Cortex of kidney (tissue), 1 donor: ENCODE results near the gene TMEM234.

Experiments used
- DNase-seq: peaks from one replicate; lab custom pipeline; 2025; lab: John Stamatoyannopoulos, UW

TMEM234 gene

DNA sequence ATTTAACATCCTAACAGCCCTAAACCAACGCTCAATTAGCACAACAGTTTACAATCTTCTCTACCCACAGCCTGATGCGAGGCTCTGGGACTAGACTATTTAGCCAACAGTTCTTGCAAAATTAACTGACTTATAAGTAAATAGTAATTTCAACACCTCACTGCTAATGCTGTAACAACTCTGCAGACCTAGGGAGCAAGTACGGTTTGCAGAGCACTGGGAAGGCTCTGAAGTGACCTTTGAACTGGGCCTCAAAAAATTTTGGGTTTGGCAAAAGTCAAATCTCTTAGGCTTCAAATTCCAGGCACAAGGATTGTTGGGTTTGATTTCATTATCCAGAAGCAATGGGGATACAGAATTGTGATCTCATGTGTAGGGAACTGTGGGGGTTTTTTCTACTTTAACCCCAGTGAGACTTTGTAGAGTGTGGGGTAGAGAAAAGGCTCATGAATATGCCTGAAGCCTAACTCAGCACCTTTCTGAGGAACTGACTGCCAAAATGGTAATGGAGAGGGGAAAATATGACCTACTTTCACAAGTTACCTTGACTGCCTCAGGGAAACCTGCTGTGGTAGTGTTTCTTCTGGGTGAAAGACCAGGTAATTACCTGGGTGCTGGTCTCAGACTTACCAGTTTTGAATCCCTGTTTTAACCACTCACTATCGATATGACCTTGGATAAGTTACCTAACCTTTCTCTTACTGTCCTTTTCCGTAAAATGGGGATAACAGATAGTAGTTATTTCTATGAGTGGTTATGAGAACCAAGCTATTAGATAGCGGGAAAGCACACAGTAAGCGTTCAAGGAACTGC lies 43.6 kb downstream of the TMEM234 start:
- DNase-seq: no peak

GRCh38 chr1:32172621-32173245 lies 49.4 kb downstream of the TMEM234 start:
- no peak for DNase-seq

DNA sequence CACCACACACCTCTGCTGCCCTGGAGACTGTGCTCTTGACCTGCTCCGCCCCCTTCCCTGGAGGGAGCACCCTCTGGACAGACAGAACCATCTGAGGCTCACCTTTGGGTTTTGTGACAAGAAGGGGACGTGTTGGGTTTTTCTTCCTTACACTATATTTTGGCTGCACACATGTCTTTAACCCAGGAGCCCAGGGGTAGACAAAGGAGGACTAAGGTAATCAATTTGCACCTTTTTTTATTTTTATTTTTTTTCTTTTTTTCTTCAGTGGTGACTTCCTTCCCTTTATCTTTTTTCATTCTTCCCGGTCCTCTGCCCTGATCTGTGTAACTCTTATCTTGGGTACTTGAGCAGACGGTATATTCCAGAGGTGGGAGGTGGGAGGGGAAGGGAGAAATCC lies 51.2 kb downstream of the TMEM234 start:
- no peak for DNase-seq
